ENCODE results near the gene HK3. TPM values are rescaled to one million over a fixed set of nuclear protein-coding genes. Genes with fewer than 3 reads are reported as not detected.
A peak's percentile ranks its signal among the peaks of the same experiment; 100 is the strongest.

Gene HK3
- total and polyA plus RNA-seq, 9 of the 15 experiments (the other 6 are each of a cell fraction or from before 2014, with no cell fraction given), result 0.16 TPM; not detected in 8

- POLR2A ChIA-PET, result no interaction called here
- DNase-seq (ENCODE audit: extremely low read depth in 1 of 4, low spot score in 3 of 4) (no peak), ATAC-seq (no peak), FAIRE-seq (peak; percentile 26)
- Histone ChIP-seq H3K4me2 (ENCODE audit: insufficient read depth, low read length) (no peak overlapping the region), H3K36me3 (ENCODE audit: control insufficient read depth, insufficient read depth, low read length) (peaks cover 86% of the 10 kb centered on the region; the same call in 2 of the 3 replicates), H3K79me2 (ENCODE audit: control insufficient read depth, insufficient read depth, low read length) (no peaks in the 10 kb centered on the region), H3K4me1 (replicated peaks in 1 of 2; ENCODE audit: control insufficient read depth in 2 of 2, insufficient read depth in 2 of 2, low read length in 2 of 2) (no peaks in the 10 kb centered on the region), H2AFZ (ENCODE audit: low read depth, low read length) (no peak overlapping the region), H4K20me1 (replicated peaks; ENCODE audit: control insufficient read depth, insufficient read depth, low read length) (no peaks in the 10 kb centered on the region; the same call in 1 of the 2 replicates), H3K27me3 (ENCODE audit: control insufficient read depth in 2 of 2, insufficient read depth in 2 of 2, low read length in 2 of 2) (no peaks in the 10 kb centered on the region), H3K9ac (ENCODE audit: insufficient read depth in 1 of 2, low read depth in 2 of 2, low read length in 2 of 2) (no peak overlapping the region), H3K9me1 (ENCODE audit: control insufficient read depth, insufficient read depth, low read length) (no peaks in the 10 kb centered on the region), H3K27ac (ENCODE audit: extremely low read depth, low read depth, low read length) (no peak overlapping the region), H3K9me3 (replicated peaks; ENCODE audit: control insufficient read depth, insufficient read depth, low read depth, low read length) (no peaks in the 10 kb centered on the region), H3K4me3 (no peak overlapping the region)
- intact Hi-C loops (cut with micrococcal nuclease), result no loop called here
- in situ Hi-C loops (cut with MboI), result no loop called here
- no TSS peak for BruUV-seq (replicated peaks)
- CTCF ChIA-PET (ENCODE audit: low intra/inter-chr PET ratio), result no interaction called here
- 72% methylated on average over 1 of the region's 1 CpG for WGBS (ENCODE audit: insufficient coverage, low coverage, missing lambda C conversion rate)
- no peak for TF ChIP-seq NR2C1 (IDR thresholded peaks at IDR 0.05)
- no peak for TF ChIP-seq NR2C1 (tag; IDR thresholded peaks at IDR 0.05)
- TF ChIP-seq STAT5B (CRISPR knock-in tag; IDR thresholded peaks at IDR 0.05), result no peak
- TF ChIP-seq E4F1 (CRISPR knock-in tag; IDR thresholded peaks at IDR 0.05; ENCODE audit: borderline replicate concordance), result no peak
- TF ChIP-seq RNF219 (CRISPR knock-in tag; IDR thresholded peaks at IDR 0.05), result no peak
- no peak for TF ChIP-seq HNRNPL (IDR thresholded peaks at IDR 0.05; ENCODE audit: low read depth, low read length)
- no peak for TF ChIP-seq ZNF121 (CRISPR knock-in tag; conservative IDR thresholded peaks at IDR 0.05)
- TF ChIP-seq HNRNPUL1 (IDR thresholded peaks at IDR 0.05; ENCODE audit: low read length), result no peak
- no peak for TF ChIP-seq NFIX (CRISPR knock-in tag; IDR thresholded peaks at IDR 0.05; ENCODE audit: low read depth)
- TF ChIP-seq ZNF609 (CRISPR knock-in tag; IDR thresholded peaks at IDR 0.05; ENCODE audit: borderline replicate concordance), result no peak
- no peak for TF ChIP-seq ZBTB34 (CRISPR knock-in tag; IDR thresholded peaks at IDR 0.05)
- no peak for TF ChIP-seq MYBL2 (IDR thresholded peaks at IDR 0.05; ENCODE audit: low read depth)
- TF ChIP-seq MYBL2 (CRISPR knock-in tag; IDR thresholded peaks at IDR 0.05; ENCODE audit: borderline replicate concordance), result no peak
Measured at GRCh38 chr5:176943816-176944215, 44.7 kb upstream of the HK3 start.

All from K562 (cell line).